Body of pancreas (tissue), 4 donors: Measurements from ENCODE around the gene POLR1C. TPM values are rescaled to one million over a fixed set of nuclear protein-coding genes. Genes with fewer than 3 reads are reported as not detected.
"Not testable (repeated sequence)": the region's sequence is repeated elsewhere in the genome, so short reads cannot be mapped to it uniquely, and the experiment has no call there.

Source experiments
- ATAC-seq: fragments of 150-250 bp; one replicate; pipeline ENCODE4 v1.9.1; 2016
- DNase-seq, 4 donors: peaks; one replicate each; pipeline ENCODE4 v3.0.0-alpha.2; 2019
- H3K27ac ChIP-seq, 4 donors: fragments of 200-600 bp; sonication (generic); 1 replicate in 3 of 4; 2 replicates in 1 of 4; pipeline versions ENCODE4 v1.5.1 to v1.6.1; 2016 to 2019; ENCODE audit warnings: mild to moderate bottlenecking in 1 of 4, mixed read lengths in 1 of 4, moderate library complexity in 1 of 4
- H3K27me3 ChIP-seq, 2 donors: fragments of 200-600 bp; sonication (generic); one replicate each; pipeline ENCODE4 v1.6.0; 2016; ENCODE audit warnings: mild to moderate bottlenecking in 1 of 2
- H3K36me3 ChIP-seq, 2 donors: fragments of 200-600 bp; sonication (generic); replicated peaks in 1 of 2; 2 replicates each; pipeline ENCODE4 v1.5.1; 2016; ENCODE audit warnings: low read depth in 2 of 2; ENCODE audit not compliant: insufficient read depth in 1 of 2
- H3K4me1 ChIP-seq: fragments of 200-600 bp; sonication (generic); one replicate; pipeline ENCODE4 v1.6.0; 2016
- H3K4me3 ChIP-seq, 2 donors: fragments of 200-600 bp; sonication (generic); 1 replicate in 1 of 2; 2 replicates in 1 of 2; pipeline ENCODE4 v1.5.1; 2016 to 2019
- H3K9me3 ChIP-seq, 3 donors: fragments of 200-600 bp; sonication (generic); 1 replicate in 2 of 3; 2 replicates in 1 of 3; pipeline ENCODE4 v1.5.1; 2016
- POLR2A ChIP-seq, 3 donors: fragments of 450-650 bp; IDR thresholded peaks; one replicate each; pipeline ENCODE4 v1.6.1; 2016; ENCODE audit warnings: antibody characterized with exemption in 3 of 3, mild to moderate bottlenecking in 2 of 3
- WGBS, 2 donors: methylation state at CpG; one replicate each; pipeline ENCODE4 v1.1.5; 2017; 5-methylcytosine and 5-hydroxymethylcytosine counted together
- intact Hi-C: fragments of 100-400 bp; cut with DNase I; formaldehyde crosslinking; loops from one replicate; pipeline ENCODE4 v1.15.1; 2023
- total RNA-seq, 2 donors: library from RNA; depleted of rRNA; stranded (reverse); fragments of >200 nt; gene quantifications; one replicate each; pipeline ENCODE4 v1.1.0, GENCODE V29; 2016
- TF ChIP-seq, protein P1 (sequence below), 7 experiments: fragments of 450-650 bp in 4 of 7; fragments of 200-600 bp in 3 of 7; sonication (generic) in 3 of 7; IDR thresholded peaks; one replicate each; pipeline ENCODE4 v1.5.1; 2016 to 2019; ENCODE audit warnings: antibody characterized with exemption in 7 of 7

The POLR1C gene
- total RNA-seq, 2 donors from 2014 or later, result 19.1 to 20.2 TPM

DNA sequence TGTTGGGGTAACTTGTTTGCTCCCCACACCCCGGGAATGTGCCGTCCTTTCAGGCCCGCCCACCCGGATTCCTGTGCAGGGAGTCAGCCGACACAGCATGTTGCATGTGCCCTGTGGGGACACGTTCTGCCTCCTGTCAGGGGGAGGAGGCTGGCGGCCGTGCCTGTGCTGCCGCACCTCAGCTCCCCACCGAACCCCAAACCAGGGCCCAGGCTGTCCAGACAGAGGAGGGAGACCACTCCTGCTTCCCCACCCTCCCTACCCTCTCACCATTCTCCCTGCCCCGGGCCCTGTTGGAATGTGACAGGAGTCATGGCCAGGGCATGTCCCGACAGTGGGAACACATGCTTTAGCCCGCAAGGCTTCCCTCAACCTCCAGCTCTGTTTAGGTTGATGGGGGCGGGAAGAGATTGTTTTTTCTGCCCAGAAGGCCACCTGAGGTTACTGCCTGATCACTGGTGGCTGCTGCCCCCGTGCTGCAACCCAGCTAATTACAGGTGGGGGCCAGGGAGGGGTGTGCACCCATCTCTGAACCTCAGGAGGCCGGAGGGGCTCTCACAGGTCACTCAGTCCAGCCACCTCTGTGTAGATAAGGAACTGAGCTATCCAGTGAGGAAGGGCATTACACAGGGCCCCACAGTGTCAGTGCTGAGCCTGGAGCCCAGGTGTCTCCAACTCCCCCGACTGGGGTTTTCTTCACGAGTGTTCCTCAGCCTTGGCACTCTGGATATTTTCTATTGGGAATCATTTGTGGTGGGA is 20.3 kb upstream of the POLR1C start:
- Histone ChIP-seq H3K9me3 (no peaks in the 10 kb centered on the region), H3K4me3 (no peak overlapping the region), H3K27ac (no peak overlapping the region), H3K36me3 (peaks cover 9 to 21% of the 10 kb centered on the region in 2 donors), H3K27me3 (no peaks in the 10 kb centered on the region), H3K4me1 (peaks cover 12% of the 10 kb centered on the region)
- TF ChIP-seq, protein P1, sequence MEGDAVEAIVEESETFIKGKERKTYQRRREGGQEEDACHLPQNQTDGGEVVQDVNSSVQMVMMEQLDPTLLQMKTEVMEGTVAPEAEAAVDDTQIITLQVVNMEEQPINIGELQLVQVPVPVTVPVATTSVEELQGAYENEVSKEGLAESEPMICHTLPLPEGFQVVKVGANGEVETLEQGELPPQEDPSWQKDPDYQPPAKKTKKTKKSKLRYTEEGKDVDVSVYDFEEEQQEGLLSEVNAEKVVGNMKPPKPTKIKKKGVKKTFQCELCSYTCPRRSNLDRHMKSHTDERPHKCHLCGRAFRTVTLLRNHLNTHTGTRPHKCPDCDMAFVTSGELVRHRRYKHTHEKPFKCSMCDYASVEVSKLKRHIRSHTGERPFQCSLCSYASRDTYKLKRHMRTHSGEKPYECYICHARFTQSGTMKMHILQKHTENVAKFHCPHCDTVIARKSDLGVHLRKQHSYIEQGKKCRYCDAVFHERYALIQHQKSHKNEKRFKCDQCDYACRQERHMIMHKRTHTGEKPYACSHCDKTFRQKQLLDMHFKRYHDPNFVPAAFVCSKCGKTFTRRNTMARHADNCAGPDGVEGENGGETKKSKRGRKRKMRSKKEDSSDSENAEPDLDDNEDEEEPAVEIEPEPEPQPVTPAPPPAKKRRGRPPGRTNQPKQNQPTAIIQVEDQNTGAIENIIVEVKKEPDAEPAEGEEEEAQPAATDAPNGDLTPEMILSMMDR (IDR thresholded peaks at IDR 0.05), result peak in 6 of 7 experiments; percentile 7 to 34 (median 20)
- TF ChIP-seq POLR2A (IDR thresholded peaks at IDR 0.05), result no peak
- ATAC-seq (no peak), DNase-seq (no peak)
- intact Hi-C loops, result no loop called here
- WGBS, 2 donors, result 67 to 70% methylated on average over 12 to 18 of the region's 18 CpGs

DNA sequence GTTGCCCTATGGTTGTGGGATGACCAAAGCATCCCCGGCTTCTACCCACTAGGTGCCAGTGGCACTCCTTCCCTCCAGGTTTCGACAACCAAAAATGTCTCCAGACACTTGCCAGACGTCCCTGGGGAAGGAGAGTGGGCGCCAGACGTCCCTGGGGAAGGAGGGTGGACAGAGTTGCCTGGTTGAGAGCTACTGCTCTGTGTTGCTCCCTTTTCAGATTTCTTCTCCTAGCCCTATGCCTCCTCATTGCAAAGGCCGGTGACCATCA is 19.8 kb upstream of the POLR1C start:
- 93 to 94% methylated on average over 1 to 6 of the region's 6 CpGs for WGBS, 2 donors
- H3K36me3 ChIP-seq, result peaks cover 9 to 21% of the 10 kb centered on the region in 2 donors
- no peak overlapping the region for H3K4me3 ChIP-seq
- intact Hi-C loops, result no loop called here
- no peak for ATAC-seq
- no peaks in the 10 kb centered on the region for H3K27me3 ChIP-seq
- no peaks in the 10 kb centered on the region for H3K9me3 ChIP-seq
- H3K27ac ChIP-seq, result no peak overlapping the region
- DNase-seq, result no peak
- peaks cover 8% of the 10 kb centered on the region for H3K4me1 ChIP-seq
- TF ChIP-seq, protein P1 (IDR thresholded peaks at IDR 0.05), result no peak
- TF ChIP-seq POLR2A (IDR thresholded peaks at IDR 0.05), result no peak

DNA sequence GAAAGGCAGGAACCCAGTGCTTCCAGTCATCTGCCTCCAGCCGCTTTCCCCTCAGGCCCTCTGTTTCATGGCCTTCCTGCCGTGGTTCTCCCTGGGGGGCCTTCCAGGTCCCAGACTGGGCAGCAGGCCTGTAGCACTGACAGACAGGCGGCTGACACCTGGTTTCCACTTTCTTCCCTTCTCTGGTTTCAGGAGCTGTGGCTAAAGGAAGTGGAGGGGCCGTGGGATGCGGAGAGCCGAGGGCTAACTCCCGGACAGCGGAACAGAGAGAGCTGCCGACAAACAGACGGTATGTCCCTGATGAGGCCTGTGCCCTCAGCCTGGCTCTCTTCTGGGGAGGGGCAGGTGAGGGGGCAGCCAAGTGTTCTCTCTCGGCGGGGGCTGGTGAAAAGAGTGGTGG is 19.2 kb upstream of the POLR1C start:
- Histone ChIP-seq H3K27ac (no peak overlapping the region), H3K36me3 (peaks cover 9 to 22% of the 10 kb centered on the region in 2 donors), H3K9me3 (no peaks in the 10 kb centered on the region), H3K4me1 (peaks cover 1% of the 10 kb centered on the region), H3K27me3 (no peaks in the 10 kb centered on the region), H3K4me3 (no peak overlapping the region)
- DNase-seq, result no peak
- TF ChIP-seq, protein P1 (IDR thresholded peaks at IDR 0.05), result no peak
- TF ChIP-seq POLR2A (IDR thresholded peaks at IDR 0.05), result no peak
- 94 to 97% methylated on average over 12 of the region's 12 CpGs for WGBS, 2 donors
- no peak for ATAC-seq
- intact Hi-C loops, result no loop called here

DNA sequence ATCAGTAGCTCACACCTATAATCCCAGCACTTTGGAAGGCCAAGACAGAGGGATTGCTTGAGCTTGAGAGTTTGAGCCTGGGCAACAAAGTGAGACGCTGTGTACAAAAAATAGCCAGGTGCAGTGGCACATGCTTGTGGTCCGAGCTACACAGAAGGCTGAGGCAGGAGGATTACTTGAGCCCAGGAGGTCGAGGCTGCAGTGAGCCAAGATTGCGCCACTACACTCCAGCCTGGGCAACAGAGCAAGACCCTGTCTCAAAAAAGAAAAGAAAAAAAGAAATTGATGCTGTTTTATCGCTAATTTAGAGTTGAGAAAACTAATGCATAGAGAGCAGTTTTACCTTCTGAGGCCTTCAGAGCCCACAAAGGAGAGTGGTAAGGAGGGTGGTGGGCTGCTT is 18.6 kb upstream of the POLR1C start:
- 68 to 98% methylated on average over 5 of the region's 5 CpGs for WGBS, 2 donors
- H3K27me3 ChIP-seq, DNase-seq, H3K9me3 ChIP-seq, H3K4me1 ChIP-seq, H3K4me3 ChIP-seq, intact Hi-C loops, H3K27ac ChIP-seq, ATAC-seq: not testable (repeated sequence)
- peaks cover 9 to 27% of the 10 kb centered on the region in 2 donors for H3K36me3 ChIP-seq

DNA sequence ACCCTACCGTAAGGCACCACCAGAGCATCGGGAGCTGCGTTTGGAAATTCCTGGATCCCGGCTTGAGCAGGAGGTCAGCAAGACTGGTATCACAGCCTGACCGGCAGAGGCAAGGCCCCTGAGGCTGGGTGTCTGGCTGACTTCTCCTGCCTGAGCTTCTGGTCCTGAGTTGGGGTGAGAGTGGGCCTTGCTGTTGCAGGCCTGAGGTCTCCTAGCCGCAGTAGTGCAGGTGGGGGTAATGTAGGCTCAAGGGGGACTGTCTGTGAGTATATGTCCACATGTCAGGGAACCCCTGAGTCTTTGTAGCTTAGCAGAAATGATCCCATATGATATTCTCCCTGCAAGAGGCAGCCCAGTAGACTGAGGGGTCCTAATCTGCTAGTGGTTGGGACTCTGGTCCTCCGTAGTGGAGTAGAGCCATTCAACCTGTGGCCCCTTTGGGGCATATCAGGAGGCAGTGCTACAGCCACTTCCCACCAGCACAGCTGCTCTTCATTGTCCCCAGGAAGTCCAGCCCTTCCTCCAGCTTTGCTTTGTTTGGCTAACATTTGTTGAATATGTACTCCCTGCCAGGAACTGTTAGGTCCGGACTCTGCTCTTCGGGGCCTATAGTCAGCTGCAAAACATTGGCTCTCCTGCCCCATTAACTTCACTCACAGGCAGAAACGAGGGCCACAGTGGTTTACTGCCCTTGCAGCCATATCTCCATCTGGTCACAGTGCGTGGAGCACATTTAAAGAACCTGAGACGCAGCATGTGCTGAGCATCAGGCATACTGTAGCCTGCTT is 17.7 kb upstream of the POLR1C start:
- no peak for TF ChIP-seq POLR2A (IDR thresholded peaks at IDR 0.05)
- TF ChIP-seq, protein P1 (IDR thresholded peaks at IDR 0.05), result no peak
- Histone ChIP-seq H3K36me3 (peaks cover 9 to 32% of the 10 kb centered on the region in 2 donors), H3K27ac (no peak overlapping the region), H3K27me3 (no peaks in the 10 kb centered on the region), H3K4me3 (no peak overlapping the region), H3K9me3 (no peaks in the 10 kb centered on the region), H3K4me1 (no peaks in the 10 kb centered on the region)
- intact Hi-C loops, result no loop called here
- WGBS, 2 donors, result 81 to 85% methylated on average over 9 to 12 of the region's 12 CpGs
- ATAC-seq (no peak), DNase-seq (no peak)
